Right renal cortex interstitium (tissue), 3 donors: ENCODE measurements around the gene CHCHD2. TPM values are rescaled to one million over a fixed set of nuclear protein-coding genes. Genes with fewer than 3 reads are reported as not detected.
"Not testable (repeated sequence)": the region's sequence is repeated elsewhere in the genome, so short reads cannot be mapped to it uniquely, and the experiment has no call there.

ENCODE experiments used
- DNase-seq, 3 donors: peaks; one replicate each; pipeline ENCODE4 v3.0.0-alpha.2; 2013; ENCODE audit warnings: low read depth in 3 of 3, low spot score in 2 of 3
- polyA plus RNA-seq, 3 donors: library from polyadenylated mRNA; unstranded; fragments of 120-200 nt; gene quantifications; one replicate each; pipeline ENCODE4 v1.2.1, GENCODE V29; 2013; ENCODE audit not compliant: insufficient read length in 3 of 3

Gene CHCHD2
- polyA plus RNA-seq, 3 donors: 232 to 257 (median 256) TPM

GRCh38 chr7:56086761-56087160, 19.5 kb downstream of the CHCHD2 start:
- DNase-seq: no peak

GRCh38 chr7:56083150-56083785, 23.0 kb downstream of the CHCHD2 start:
- no peak for DNase-seq

- DNase-seq: no peak
Measured at GRCh38 chr7:56081626-56082340, 24.5 kb downstream of the CHCHD2 start.

- not testable (repeated sequence) for DNase-seq
Measured at GRCh38 chr7:56080726-56081435, 25.4 kb downstream of the CHCHD2 start.

- DNase-seq: no peak
Measured at GRCh38 chr7:56079450-56080185, 26.7 kb downstream of the CHCHD2 start.

- DNase-seq: no peak
Measured at GRCh38 chr7:56078196-56078595, 28.1 kb downstream of the CHCHD2 start.

GRCh38 chr7:56077681-56078080, 28.6 kb downstream of the CHCHD2 start:
- DNase-seq: no peak

- DNase-seq: peak; percentile 65 to 77 (median 70)
Measured at GRCh38 chr7:56074371-56074791, 31.9 kb downstream of the CHCHD2 start.

- DNase-seq: not testable (repeated sequence)
Measured at GRCh38 chr7:56066376-56066775, 39.9 kb downstream of the CHCHD2 start.

GRCh38 chr7:56063882-56064625, 42.2 kb downstream of the CHCHD2 start, which contains the start of gene SUMF2:
Gene SUMF2, plus strand, starts transcription at chr7:56064286. Its CDS starts 26 bp downstream, at chr7:56064312.
- DNase-seq: peak; percentile 81 to 84 (median 82)

- no peak for DNase-seq
Measured at GRCh38 chr7:56063500-56063881, 42.8 kb downstream of the CHCHD2 start.

- no peak for DNase-seq
Measured at GRCh38 chr7:56062382-56062781, 43.9 kb downstream of the CHCHD2 start.

GRCh38 chr7:56053993-56054392, 52.3 kb downstream of the CHCHD2 start:
- no peak for DNase-seq

- no peak for DNase-seq
Measured at GRCh38 chr7:56053379-56053778, 52.9 kb downstream of the CHCHD2 start.

Other genes with a start within 250 kb of the CHCHD2 start
- gene SEPTIN14, start 243.7 kb downstream of the CHCHD2 start, polyA plus RNA-seq: under 1 TPM; 0.21 to 0.39 (median 0.27) TPM
- gene ZNF713, start 219.0 kb downstream of the CHCHD2 start, polyA plus RNA-seq: 10 to 100 TPM; 12.4 to 13.9 (median 13.0) TPM
- 10 to 100 TPM; 21.1 to 21.7 (median 21.4) TPM for gene MRPS17, start 154.6 kb downstream of the CHCHD2 start, polyA plus RNA-seq
- gene NIPSNAP2, start 141.9 kb downstream of the CHCHD2 start, polyA plus RNA-seq: 100 to 1,000 TPM; 112 to 136 (median 118) TPM
- 10 to 100 TPM; 30.6 to 36.6 (median 34.5) TPM for gene PSPH, start 55.0 kb downstream of the CHCHD2 start, polyA plus RNA-seq
- 100 to 1,000 TPM; 201 to 250 (median 233) TPM for gene CCT6A, start 54.7 kb downstream of the CHCHD2 start, polyA plus RNA-seq
- 100 to 1,000 TPM in 2 of 3 donors, 10 to 100 TPM in 1; 75.0 to 138 (median 115) TPM for gene SUMF2, start 42.2 kb downstream of the CHCHD2 start, polyA plus RNA-seq
- 1 to 10 TPM in 2 of 3 donors, under 1 TPM in 1; 0.90 to 1.1 (median 1.1) TPM for gene PHKG1, start 13.5 kb downstream of the CHCHD2 start, polyA plus RNA-seq
- gene NUPR2, start 9.9 kb upstream of the CHCHD2 start, polyA plus RNA-seq: 1 to 10 TPM; 1.6 to 3.3 (median 1.8) TPM